B cell (primary cell): ENCODE results near the gene FNDC4.

Experiments used
- CTCF ChIP-seq: fragments of 200-600 bp; IDR thresholded peaks from one replicate; pipeline ENCODE4 v1.8.0; 2022; ENCODE audit warnings: antibody characterized with exemption, mild to moderate bottlenecking
- EZH2 ChIP-seq: IDR thresholded peaks from 2 replicates; pipeline ENCODE4 v1.6.1; 2012; ENCODE audit warnings: borderline replicate concordance, low read depth, mild to moderate bottlenecking, moderate library complexity, low read length; ENCODE audit not compliant: insufficient read depth, poor library complexity, severe bottlenecking

GRCh38 chr2:27544143-27544821, 49.3 kb upstream of the FNDC4 start:
- no peak for TF ChIP-seq CTCF
- TF ChIP-seq EZH2: no peak
